SK-N-MC (cell line): ENCODE results near the gene CEP76.
"Not testable (repeated sequence)": the region's sequence is repeated elsewhere in the genome, so short reads cannot be mapped to it uniquely, and the experiment has no call there.

Experiments
- DNase-seq: peaks from one replicate; pipeline ENCODE4 v3.0.0-alpha.2; 2011; ENCODE audit warnings: low read depth, low spot score
- H3K27ac ChIP-seq: fragments of 200-600 bp; sonication (generic); 2 replicates; pipeline ENCODE4 v1.5.1; 2016; ENCODE audit warnings: mixed run types
- H3K36me3 ChIP-seq: fragments of 200-600 bp; sonication (generic); 2 replicates; pipeline ENCODE4 v1.6.1; 2017; ENCODE audit warnings: antibody characterized with exemption, low read length, mixed read lengths; ENCODE audit not compliant: insufficient read depth
- H3K4me3 ChIP-seq: fragments of 200-600 bp; sonication (generic); 2 replicates; pipeline ENCODE4 v1.5.1; 2016
- H3K9ac ChIP-seq: fragments of 200-600 bp; sonication (generic); 2 replicates; pipeline ENCODE4 v1.8.0; 2017; ENCODE audit warnings: mixed run types, mixed read lengths; ENCODE audit not compliant: insufficient read length
- H3K9me3 ChIP-seq: fragments of 200-600 bp; sonication (generic); 2 replicates; pipeline ENCODE4 v1.6.1; 2017; ENCODE audit warnings: low read depth, mild to moderate bottlenecking, antibody characterized with exemption, low read length, moderate library complexity, mixed read lengths
- EZH2 ChIP-seq: fragments of 200-600 bp; sonication (generic); IDR thresholded peaks from one replicate; pipeline ENCODE4 v1.6.1; 2017; ENCODE audit warnings: antibody characterized with exemption
- FOXP2 ChIP-seq: optimal IDR thresholded peaks from 2 replicates; pipeline ENCODE3; 2011; ENCODE audit warnings: mild to moderate bottlenecking, moderate library complexity; ENCODE audit not compliant: insufficient read depth; ENCODE audit errors: extremely low read length, control extremely low read depth
- POLR2AphosphoS5 ChIP-seq: IDR thresholded peaks from 2 replicates; pipeline ENCODE4 v1.6.1; 2012; ENCODE audit warnings: mild to moderate bottlenecking, low read depth, low read length, borderline replicate concordance

Gene CEP76

DNA sequence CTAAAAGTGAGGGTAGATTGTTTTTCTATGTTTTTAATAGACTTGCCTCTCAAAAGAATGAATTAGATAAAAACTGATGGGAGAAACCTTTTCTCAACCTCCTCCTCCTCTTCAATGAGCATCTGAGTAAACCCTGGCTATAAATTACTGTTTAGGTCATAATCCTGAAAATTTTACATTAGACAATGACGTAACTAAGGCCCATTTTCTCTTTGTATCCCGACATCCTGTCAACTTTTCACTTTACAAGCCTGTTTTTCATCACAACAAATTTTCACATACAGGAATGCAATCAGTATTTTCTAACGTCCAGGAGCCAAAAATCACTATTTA, 46.0 kb downstream of the CEP76 start:
- no peak for DNase-seq
- Histone ChIP-seq H3K9ac (peak overlapping the region; percentile 87), H3K27ac (no peak overlapping the region), H3K36me3 (no peaks in the 10 kb centered on the region), H3K9me3 (no peaks in the 10 kb centered on the region), H3K4me3 (peak overlapping the region; percentile 99)
- TF ChIP-seq EZH2 (no peak), FOXP2 (no peak), POLR2AphosphoS5 (no peak)

DNA sequence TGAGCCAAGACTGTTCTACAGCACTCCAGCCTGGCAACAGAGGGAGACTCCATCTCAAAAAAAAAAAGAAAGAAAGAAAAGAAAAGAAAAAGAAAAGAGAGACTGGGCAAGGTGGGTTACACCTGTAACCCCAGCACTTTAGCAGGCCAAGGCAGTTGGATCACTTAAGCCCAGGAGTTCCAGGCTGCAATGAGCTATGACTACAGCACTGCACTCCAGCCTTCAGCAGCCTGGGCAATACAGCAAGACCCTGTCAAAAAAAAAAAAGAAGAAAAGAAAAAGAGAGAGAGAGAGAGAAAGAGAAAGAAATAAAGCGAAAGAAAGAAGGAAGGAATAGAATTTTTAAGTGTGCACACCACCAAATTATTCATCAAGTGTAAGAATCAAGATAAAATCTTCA, 47.6 kb downstream of the CEP76 start:
- Histone ChIP-seq H3K9ac (no peak overlapping the region), H3K27ac (no peak overlapping the region), H3K36me3 (no peaks in the 10 kb centered on the region), H3K4me3 (no peak overlapping the region), H3K9me3 (no peaks in the 10 kb centered on the region)
- DNase-seq: no peak
- TF ChIP-seq POLR2AphosphoS5: no peak
- no peak for TF ChIP-seq EZH2

DNA sequence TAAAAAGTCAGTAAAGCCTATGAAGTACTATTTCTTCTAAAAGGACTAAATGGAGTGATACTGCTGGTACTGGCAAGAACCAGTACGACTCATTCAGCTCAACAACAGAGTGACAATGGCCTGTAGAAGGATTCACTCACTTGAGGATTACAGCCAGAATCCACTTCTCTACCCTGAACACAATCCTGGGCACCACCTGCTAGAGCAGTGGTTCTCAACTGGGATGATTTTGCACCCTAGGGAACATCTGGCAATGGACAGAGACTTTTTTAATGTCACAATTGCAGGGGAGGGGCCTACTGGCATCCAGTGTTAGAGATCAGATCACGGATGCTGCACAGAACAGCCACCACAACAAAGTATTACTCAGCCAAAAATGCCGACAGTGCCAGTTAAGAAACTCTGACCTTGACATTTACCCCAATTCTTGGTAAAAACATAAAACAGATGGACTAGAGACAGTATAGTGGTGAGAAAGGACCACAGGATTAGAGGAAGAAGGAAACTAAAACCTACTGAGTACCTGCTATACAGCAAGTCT, 49.6 kb downstream of the CEP76 start:
- no peak for TF ChIP-seq POLR2AphosphoS5
- TF ChIP-seq EZH2: no peak
- TF ChIP-seq FOXP2: no peak
- no peak for DNase-seq
- no peak overlapping the region for H3K9ac ChIP-seq
- no peak overlapping the region for H3K27ac ChIP-seq
- no peaks in the 10 kb centered on the region for H3K36me3 ChIP-seq
- no peaks in the 10 kb centered on the region for H3K9me3 ChIP-seq
- H3K4me3 ChIP-seq: no peak overlapping the region

DNA sequence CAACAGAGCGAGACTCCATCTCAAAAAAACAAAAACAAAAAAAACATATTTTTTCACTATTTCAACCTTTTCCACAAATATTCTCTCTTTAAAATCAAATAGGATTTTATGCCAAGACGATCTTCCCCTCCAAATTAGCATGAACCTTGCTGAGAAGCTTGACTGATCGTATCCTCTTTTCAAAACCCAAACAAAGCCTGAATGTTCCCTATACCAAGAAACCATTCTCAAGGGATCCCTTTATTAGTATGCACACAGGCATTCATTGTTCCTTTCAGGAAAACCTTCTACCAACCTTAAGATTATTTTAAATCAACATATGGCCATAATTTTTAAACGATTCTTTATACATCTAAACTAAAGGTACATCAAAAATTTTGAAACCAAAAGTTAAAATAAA, 50.9 kb downstream of the CEP76 start:
- peak overlapping the region; percentile 12 for H3K9ac ChIP-seq
- no peak for DNase-seq
- H3K27ac ChIP-seq: peak overlapping the region; percentile 22; the same call in 1 of the 2 replicates
- TF ChIP-seq FOXP2 (no peak), POLR2AphosphoS5 (no peak), EZH2 (no peak)
- H3K4me3 ChIP-seq: peak overlapping the region; percentile 47
- no peaks in the 10 kb centered on the region for H3K36me3 ChIP-seq
- no peaks in the 10 kb centered on the region for H3K9me3 ChIP-seq

DNA sequence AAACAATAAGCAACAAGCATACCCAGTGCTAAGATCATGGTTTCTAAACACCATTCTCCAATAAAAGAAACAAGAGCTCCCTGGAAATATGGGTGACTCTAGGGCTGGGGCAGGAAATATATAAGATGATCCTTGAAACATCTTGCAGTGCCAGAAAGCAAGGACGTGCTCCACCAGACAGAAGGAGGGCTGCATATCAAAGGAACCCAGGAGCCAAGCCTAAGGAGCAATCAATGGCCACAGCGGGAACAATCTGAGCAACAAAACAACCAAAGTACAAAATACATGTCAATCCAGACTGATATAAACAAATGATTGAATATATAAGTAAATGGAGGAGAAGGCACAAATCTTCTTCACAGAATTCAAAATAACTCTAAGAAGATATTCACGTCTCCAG, 54.8 kb downstream of the CEP76 start:
- Histone ChIP-seq H3K27ac (no peak overlapping the region), H3K4me3 (no peak overlapping the region), H3K36me3 (no peaks in the 10 kb centered on the region), H3K9me3 (no peaks in the 10 kb centered on the region), H3K9ac (no peak overlapping the region)
- DNase-seq: no peak
- no peak for TF ChIP-seq POLR2AphosphoS5
- TF ChIP-seq EZH2: no peak
- no peak for TF ChIP-seq FOXP2

DNA sequence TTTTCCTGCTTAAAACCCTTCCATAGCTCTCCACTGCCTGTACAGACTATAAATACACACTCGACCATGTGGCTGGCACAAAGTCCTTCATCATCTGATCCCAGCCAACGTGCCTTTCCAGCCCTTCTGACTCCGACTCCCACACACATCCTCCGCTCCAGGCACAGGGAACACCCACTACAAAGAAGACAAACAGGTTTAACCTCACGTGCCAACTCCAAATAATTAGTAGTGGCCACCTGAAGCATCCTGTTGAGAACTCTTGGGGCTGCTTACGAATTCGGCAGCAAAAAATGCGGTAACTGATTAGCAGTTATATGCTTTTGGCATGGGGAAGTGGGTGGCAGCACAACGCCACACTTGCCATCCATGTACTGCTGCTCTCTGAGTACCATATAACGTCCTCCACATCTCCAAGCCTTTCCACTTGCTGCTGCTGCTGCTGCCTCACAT, 56.7 kb downstream of the CEP76 start:
- no peaks in the 10 kb centered on the region for H3K9me3 ChIP-seq
- no peak overlapping the region for H3K4me3 ChIP-seq
- TF ChIP-seq POLR2AphosphoS5 (no peak), FOXP2 (no peak), EZH2 (no peak)
- H3K9ac ChIP-seq: no peak overlapping the region
- no peak for DNase-seq
- no peaks in the 10 kb centered on the region for H3K36me3 ChIP-seq
- no peak overlapping the region for H3K27ac ChIP-seq

DNA sequence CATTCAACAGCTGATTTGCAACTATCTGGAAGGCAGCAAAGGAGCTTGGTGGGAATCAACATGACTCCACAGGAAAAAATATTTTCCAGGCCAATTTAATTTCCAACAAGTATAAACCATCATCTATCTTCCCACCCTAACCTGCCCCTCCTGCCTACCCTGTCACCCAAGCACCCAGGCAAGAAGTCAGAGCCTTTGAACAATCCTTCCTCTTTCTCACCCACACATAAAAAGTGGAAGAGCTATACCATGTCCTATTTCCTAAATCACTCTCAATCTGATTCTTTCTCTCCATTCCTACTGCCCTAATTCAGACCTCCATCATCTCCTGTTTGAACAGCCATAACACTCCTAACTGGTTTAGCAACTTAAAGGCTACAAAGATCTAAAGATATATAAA, 57.3 kb downstream of the CEP76 start:
- Histone ChIP-seq H3K9ac (no peak overlapping the region), H3K4me3 (no peak overlapping the region), H3K9me3 (no peaks in the 10 kb centered on the region), H3K36me3 (no peaks in the 10 kb centered on the region), H3K27ac (no peak overlapping the region)
- DNase-seq: no peak
- TF ChIP-seq EZH2 (no peak), FOXP2 (no peak)

DNA sequence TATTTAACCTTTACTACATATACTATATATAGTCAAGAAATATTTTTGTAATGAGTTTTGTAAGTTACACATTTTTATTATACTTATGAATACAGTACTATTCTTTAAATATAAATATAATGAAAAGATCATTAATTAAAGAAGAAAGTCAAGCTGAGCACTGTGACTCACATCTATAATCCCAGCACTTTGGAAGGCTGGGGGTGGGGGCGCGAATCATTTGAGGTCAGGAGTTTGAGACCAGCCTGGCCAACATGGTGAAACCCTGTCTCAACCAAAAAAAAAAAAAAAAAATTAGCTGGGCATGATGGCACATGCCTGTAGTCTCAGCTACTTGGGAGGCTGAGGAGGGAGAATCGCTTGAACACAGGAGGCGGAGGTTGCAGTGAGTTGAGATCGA, 58.8 kb downstream of the CEP76 start:
- not testable (repeated sequence) for H3K9me3 ChIP-seq, H3K9ac ChIP-seq, DNase-seq, H3K4me3 ChIP-seq, H3K36me3 ChIP-seq, H3K27ac ChIP-seq

DNA sequence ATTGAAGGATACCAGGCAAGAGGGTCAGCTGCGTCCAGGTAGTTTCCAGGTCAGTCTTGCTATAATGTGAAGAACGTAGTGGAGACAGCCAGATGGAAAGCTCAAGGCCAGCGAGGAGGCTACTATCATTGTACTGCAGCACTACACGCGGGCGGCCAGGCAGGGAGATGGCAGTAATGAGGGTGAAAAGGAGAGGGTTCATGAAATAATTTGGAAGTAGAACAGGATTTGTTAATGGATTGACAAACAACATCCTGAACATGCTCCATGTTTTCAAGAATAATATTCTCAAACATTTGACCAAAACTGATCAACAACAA, 61.7 kb downstream of the CEP76 start:
- Histone ChIP-seq H3K27ac (no peak overlapping the region), H3K9me3 (no peaks in the 10 kb centered on the region), H3K36me3 (no peaks in the 10 kb centered on the region), H3K9ac (no peak overlapping the region), H3K4me3 (no peak overlapping the region)
- no peak for DNase-seq
- TF ChIP-seq EZH2 (no peak), FOXP2 (no peak), POLR2AphosphoS5 (no peak)
